HG02588 (cell line): ENCODE measurements around the gene JPH4.
"Not testable (repeated sequence)": the region's sequence is repeated elsewhere in the genome, so short reads cannot be mapped to it uniquely, and the experiment has no call there.

Experiments used
- ATAC-seq: cut with Tn5 transposase; IDR thresholded peaks from one replicate; pipeline ENCODE4 v1.9.1; 2021; ENCODE audit warnings: mild to moderate bottlenecking, moderate library complexity; ENCODE audit not compliant: unreplicated experiment

The JPH4 gene

DNA sequence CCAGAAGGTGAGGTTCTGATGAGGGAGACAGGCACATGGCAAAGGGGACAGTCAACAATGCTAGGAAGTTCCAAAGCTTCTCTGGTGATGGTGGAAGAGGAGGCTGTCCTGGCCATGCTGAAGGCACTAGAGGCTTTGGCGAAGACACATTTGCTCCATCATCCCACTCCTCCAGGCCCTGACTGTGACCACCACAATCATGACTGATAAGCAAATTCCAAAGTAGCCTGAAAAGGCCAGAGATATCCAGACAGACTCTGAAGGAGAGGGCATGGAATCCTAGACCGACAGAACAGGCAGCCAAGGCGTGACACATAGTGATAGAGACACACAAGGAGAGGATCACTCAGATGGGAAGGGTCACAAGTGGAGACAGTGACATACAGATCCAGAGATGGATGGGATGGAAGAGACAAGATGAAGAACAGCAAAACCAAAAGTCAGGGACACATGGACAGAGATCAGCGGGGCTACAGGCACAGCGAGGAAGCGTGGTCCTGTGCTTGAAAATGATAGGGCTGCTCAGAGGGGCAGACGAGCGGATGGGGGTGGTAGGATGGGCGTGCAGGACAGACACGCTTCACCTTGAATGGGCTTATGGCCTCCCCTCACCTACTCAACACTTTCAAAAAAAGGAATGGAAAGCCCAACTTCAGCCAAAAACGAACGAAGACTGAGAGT, 28.3 kb downstream of the JPH4 start:
- no peak for ATAC-seq

DNA sequence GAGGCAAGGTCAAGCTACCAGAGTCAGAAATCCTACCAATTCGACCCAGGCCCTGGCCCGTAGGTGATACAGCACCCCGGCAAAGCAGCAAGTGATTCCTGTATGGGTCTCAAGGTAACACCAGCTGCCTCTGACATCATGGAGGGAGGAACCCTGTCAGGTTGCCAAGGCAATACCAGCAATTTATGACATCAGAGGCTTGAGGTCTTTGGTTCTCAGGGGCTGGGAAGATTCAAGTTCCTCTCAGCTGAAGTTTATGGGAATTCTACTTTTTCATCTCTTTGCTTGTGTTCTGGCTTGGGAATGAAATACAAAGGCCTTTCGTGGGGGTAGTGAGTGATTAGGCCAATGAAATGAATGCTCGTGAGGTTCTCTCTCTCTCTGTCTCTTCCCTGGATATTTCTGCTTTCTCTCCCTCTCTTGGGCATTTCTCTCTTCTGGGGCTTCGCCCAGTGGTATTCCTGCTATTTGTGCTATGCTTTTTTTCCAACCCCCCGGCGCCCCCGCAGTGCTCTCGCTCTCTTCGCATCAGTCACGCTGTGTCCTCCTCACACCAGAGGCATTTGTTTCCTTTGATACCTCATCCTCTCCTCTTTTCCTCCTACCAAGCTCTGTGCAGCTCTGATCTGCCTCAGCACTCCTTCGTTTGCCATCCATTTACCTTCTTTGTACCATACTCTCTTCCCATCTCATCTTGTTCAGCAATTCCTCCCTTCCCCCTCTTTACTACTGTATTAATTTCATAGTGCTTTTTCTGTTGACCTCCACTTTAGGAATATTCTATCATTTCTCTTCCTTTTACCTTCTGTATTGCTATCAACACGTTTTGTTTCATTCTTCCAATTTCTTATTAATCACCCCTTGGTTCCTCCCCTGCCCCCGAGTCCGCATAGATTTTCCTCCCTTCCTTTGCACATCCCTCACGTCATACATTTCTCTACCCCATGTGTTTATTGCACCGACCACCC, 30.0 kb downstream of the JPH4 start:
- no peak for ATAC-seq

GRCh38 chr14:23547924-23548323, 30.7 kb downstream of the JPH4 start:
- ATAC-seq, result no peak

DNA sequence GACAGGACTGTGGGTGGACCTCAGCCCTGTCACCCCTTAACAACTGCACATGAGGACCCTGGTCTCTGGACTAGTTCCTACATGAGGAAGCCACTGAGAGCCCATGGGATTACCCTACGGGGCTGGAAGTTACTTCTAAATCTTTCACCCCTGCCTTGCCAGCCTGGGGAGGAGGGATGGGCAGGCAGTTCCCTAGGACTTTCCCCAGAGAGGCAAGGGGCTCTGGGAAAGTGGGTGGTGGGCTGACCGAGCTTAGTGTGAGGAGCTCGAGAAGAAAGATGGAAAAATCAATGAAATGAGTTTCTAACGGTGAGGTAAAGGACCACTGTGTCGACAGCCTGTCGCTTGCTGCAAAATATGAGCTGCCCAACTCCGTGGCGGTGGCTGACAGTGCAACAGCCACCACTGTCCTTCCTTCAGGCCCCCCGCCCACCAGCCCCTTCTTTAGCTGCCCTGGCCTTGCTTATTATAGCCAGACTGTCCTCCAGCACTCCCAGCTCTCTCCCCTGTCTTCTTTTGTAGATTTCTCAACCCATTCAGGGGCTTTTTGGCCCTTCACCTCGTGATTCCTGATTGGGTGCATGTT, 32.0 kb downstream of the JPH4 start:
- ATAC-seq, result no peak

- no peak for ATAC-seq
These were observed 32.7 kb downstream of the JPH4 start for GRCh38 chr14:23545740-23546365.

- no peak for ATAC-seq
These were observed 33.8 kb downstream of the JPH4 start for GRCh38 chr14:23544511-23545447.

DNA sequence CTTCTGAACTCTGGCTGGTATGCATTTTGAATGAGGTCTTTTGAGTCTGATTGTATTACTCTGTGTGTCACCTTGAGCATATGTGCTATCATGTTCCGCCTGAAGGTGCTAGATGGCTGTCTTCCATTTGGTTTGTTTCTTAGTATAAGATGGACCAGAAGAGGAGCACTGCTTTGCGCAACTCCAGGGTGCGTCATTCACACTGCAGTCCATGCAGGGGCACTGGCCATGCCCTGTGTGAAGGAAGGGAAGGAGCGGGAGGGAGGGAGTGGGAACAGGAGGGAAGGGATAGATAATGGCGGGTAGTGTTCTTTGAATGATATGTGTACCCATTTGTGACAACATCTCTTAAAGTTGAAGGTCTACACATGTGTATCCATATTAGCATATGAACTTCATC, 35.2 kb downstream of the JPH4 start:
- no peak for ATAC-seq

- no peak for ATAC-seq
These were observed 36.3 kb downstream of the JPH4 start for GRCh38 chr14:23542261-23542660.

DNA sequence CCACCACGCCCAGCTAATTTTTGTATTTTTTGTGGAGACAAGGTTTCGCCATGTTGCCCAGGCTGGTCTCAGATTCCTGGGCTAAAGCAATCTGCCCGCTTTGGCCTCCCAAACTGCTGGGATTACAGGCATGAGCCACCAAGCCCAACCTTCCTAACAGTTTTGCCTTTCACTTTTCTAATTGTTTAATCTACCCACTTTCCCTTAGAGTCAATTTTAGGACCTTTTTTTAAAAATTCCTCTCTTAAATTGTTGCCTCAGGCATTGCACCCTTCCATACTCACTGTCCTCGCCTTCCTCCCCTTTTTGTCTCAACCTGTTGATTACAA, 38.5 kb downstream of the JPH4 start:
- no peak for ATAC-seq

- no peak for ATAC-seq
These were observed 39.1 kb downstream of the JPH4 start for GRCh38 chr14:23539248-23540140.

DNA sequence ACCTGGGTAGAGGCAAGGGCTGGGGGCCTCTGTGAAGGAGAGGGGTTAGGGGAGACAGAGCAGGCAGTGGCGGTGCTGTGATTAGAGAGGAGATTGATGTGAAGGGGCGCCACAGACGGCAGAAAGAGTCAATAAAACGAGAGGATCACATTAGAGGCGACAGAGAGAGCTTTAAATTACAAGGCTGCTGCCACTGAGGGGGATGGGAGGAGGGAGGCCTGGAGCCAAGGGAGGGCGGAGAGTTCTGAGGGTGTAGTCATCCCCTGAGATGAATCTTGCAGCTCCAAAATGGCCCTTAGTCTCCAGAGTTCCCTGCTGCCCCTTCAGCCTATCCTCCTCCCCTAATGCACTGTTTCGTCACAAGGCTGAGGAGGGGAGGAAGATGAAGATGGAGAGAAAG, 39.8 kb downstream of the JPH4 start:
- ATAC-seq, result no peak

GRCh38 chr14:23538050-23538718, 40.4 kb downstream of the JPH4 start:
- no peak for ATAC-seq

DNA sequence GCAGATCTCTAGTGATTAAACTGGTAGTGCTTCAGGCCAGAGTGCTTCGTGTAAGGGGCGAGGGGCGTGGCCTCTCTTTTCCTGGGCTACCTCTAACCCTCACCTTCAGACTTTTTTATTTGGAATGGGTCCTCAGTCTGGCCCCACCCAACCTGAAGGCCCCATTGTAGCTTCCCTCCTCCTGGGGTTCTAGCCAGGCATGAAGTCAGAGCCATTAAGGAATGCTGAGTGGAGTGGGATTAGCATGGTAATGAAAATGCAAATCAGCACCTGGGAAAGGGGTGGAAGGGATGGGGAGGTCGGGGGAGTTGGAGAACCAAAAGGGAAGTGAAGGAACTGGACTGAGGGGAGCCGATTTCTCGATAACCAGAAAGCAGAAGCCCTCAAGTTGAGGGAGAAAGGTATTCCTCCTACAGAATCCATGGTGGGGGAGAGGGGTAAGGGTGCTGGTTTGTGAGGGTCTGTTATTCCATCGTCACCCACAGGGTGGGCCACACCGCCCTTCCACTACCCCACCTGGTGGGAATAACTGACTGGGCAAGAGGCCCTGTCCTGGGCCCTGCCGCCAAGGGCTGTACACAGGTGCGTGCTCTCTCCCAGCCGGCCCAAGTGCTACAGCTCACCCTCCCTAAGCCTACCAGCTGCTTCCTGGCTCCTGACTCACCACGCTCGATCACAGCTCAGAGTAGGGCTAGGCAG, 41.1 kb downstream of the JPH4 start:
- no peak for ATAC-seq

GRCh38 chr14:23536906-23537305, 41.7 kb downstream of the JPH4 start:
- ATAC-seq, result not testable (repeated sequence)

GRCh38 chr14:23536494-23536893, 42.1 kb downstream of the JPH4 start:
- no peak for ATAC-seq

DNA sequence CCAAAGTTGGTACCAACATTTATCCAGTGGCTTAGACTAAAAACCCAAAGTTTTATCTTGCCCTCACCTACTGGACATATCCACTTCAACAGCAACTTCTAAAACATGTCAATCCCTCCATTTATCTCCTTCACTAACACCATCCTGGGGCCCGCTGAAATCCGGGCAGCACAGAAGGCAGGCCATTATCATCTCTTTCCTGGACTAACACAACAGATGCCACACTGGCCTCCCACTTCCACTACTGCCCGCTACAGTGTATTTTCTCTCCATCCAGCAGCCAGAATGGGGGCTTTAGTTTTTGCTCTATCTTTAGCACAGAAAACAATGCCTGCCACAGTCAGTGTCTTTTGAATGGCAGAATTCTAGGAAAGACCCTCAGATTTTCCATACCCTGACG, 42.6 kb downstream of the JPH4 start:
- ATAC-seq, result no peak

GRCh38 chr14:23533652-23534435, 44.7 kb downstream of the JPH4 start:
- ATAC-seq, result no peak
